WTC11 (cell line): ENCODE results near the gene WNT5B. TPM values are rescaled to one million over a fixed set of nuclear protein-coding genes. Genes with fewer than 3 reads are reported as not detected.

ENCODE experiments used
- GABPB1 ChIP-seq: sonication (generic); formaldehyde crosslinking; IDR thresholded peaks from 2 replicates; pipeline ENCODE4 v1.8.1; 2023; ENCODE audit warnings: mild to moderate bottlenecking, missing genetic modification reagents
- GRHL2 ChIP-seq: fragments of 250-450 bp; sonication (Bioruptor Pico); IDR thresholded peaks from 2 replicates; pipeline ENCODE4 v1.8.0; 2022; ENCODE audit warnings: mild to moderate bottlenecking, moderate library complexity; ENCODE audit not compliant: insufficient replicate concordance, severe bottlenecking
- IRF2 ChIP-seq: sonication (generic); formaldehyde crosslinking; IDR thresholded peaks from 2 replicates; pipeline ENCODE4 v1.8.0; 2022; ENCODE audit warnings: low read depth, missing genetic modification reagents, borderline replicate concordance
- NFATC4 ChIP-seq: fragments of 250-450 bp; sonication (Bioruptor Pico); IDR thresholded peaks from 2 replicates; pipeline ENCODE4 v1.9.0; 2021; ENCODE audit warnings: mild to moderate bottlenecking
- RELA ChIP-seq: sonication (generic); formaldehyde crosslinking; IDR thresholded peaks from 2 replicates; pipeline ENCODE4 v1.8.1; 2022; ENCODE audit warnings: missing genetic modification reagents, mild to moderate bottlenecking, borderline replicate concordance
- ZBTB21 ChIP-seq: sonication (generic); formaldehyde crosslinking; IDR thresholded peaks from 2 replicates; pipeline ENCODE4 v1.8.1; 2023; ENCODE audit warnings: mild to moderate bottlenecking, missing genetic modification reagents, borderline replicate concordance
- ZNF219 ChIP-seq: sonication (generic); formaldehyde crosslinking; IDR thresholded peaks from 2 replicates; pipeline ENCODE4 v1.8.0; 2023; ENCODE audit warnings: missing genetic modification reagents, mild to moderate bottlenecking, borderline replicate concordance
- ZNF232 ChIP-seq: sonication (generic); formaldehyde crosslinking; IDR thresholded peaks from 2 replicates; pipeline ENCODE4 v1.8.0; 2022; ENCODE audit warnings: mild to moderate bottlenecking, missing genetic modification reagents
- ZNF317 ChIP-seq: sonication (generic); formaldehyde crosslinking; IDR thresholded peaks from 2 replicates; pipeline ENCODE4 v1.8.1; 2023; ENCODE audit warnings: low read depth, mild to moderate bottlenecking, moderate library complexity, missing genetic modification reagents, borderline replicate concordance
- ZNF416 ChIP-seq: fragments of 250-450 bp; sonication (Bioruptor Pico); IDR thresholded peaks from 2 replicates; pipeline ENCODE4 v1.9.0; 2021; ENCODE audit warnings: mild to moderate bottlenecking, inconsistent platforms
- total RNA-seq: library from RNA; stranded (reverse); gene quantifications from 3 replicates; pipeline ENCODE4 v1.2.3, GENCODE V29; 2021
- TF ChIP-seq, protein P1 (sequence below): sonication (generic); formaldehyde crosslinking; IDR thresholded peaks from 2 replicates; pipeline ENCODE4 v1.8.1; 2022; ENCODE audit warnings: mild to moderate bottlenecking, moderate library complexity, missing genetic modification reagents
- TF ChIP-seq, protein P2 (sequence below): fragments of 200-600 bp; IDR thresholded peaks from 2 replicates; pipeline ENCODE4 v1.8.0; 2022; ENCODE audit warnings: antibody characterized with exemption
- TF ChIP-seq, protein P3 (sequence below): sonication (generic); formaldehyde crosslinking; IDR thresholded peaks from 2 replicates; pipeline ENCODE4 v1.8.1; 2023; ENCODE audit warnings: mild to moderate bottlenecking, missing genetic modification reagents, borderline replicate concordance
- TF ChIP-seq, protein P4 (sequence below): sonication (generic); formaldehyde crosslinking; IDR thresholded peaks from 2 replicates; pipeline ENCODE4 v1.8.1; 2022; ENCODE audit warnings: missing genetic modification reagents, borderline replicate concordance
- TF ChIP-seq, protein P5 (sequence below): sonication (generic); formaldehyde crosslinking; IDR thresholded peaks from 2 replicates; pipeline ENCODE4 v1.8.1; 2023; ENCODE audit warnings: mild to moderate bottlenecking, moderate library complexity, missing genetic modification reagents
- TF ChIP-seq, protein P6 (sequence below): sonication (generic); formaldehyde crosslinking; IDR thresholded peaks from 2 replicates; pipeline ENCODE4 v1.8.0; 2023; ENCODE audit warnings: missing genetic modification reagents, mild to moderate bottlenecking, borderline replicate concordance
- TF ChIP-seq, protein P7 (sequence below): fragments of 250-450 bp; sonication (Bioruptor Pico); IDR thresholded peaks from 2 replicates; pipeline ENCODE4 v1.9.0; 2021; ENCODE audit warnings: moderate library complexity, mild to moderate bottlenecking, inconsistent platforms, borderline replicate concordance
- TF ChIP-seq, protein P8 (sequence below): sonication (generic); formaldehyde crosslinking; IDR thresholded peaks from 2 replicates; pipeline ENCODE4 v1.8.0; 2023; ENCODE audit warnings: missing genetic modification reagents

Gene WNT5B
- total RNA-seq, 1 experiment from 2014 or later, result 4.5 TPM

DNA sequence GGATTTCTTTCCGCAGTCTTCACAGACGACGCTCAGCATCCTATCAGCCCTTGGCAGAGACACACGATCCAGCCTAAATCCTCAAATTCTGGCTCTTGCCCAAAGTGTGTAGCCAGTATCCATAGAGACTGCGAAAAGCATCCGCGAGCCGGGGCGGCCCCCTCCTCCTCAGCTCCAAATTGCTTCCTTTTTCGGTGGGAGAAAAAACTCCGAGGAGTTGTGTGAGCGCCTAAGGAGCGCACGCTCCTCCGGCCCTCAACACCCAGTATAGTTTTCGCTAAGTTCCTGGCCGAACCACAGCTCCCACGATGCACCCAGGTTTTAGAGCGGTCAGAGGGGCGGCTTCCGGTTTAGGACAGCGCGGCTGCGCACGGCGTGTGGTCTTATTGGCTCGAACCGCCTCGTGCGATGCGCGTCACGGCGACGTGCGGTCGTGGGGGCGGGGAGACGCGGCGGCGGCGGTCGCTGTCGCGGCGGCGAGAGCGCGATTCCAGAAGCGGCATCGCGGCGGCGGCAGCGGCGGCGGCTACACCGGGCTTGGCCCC, 61.6 kb downstream of the WNT5B start, which contains the start of gene ADIPOR2 (continued):
- TF ChIP-seq, protein P1, sequence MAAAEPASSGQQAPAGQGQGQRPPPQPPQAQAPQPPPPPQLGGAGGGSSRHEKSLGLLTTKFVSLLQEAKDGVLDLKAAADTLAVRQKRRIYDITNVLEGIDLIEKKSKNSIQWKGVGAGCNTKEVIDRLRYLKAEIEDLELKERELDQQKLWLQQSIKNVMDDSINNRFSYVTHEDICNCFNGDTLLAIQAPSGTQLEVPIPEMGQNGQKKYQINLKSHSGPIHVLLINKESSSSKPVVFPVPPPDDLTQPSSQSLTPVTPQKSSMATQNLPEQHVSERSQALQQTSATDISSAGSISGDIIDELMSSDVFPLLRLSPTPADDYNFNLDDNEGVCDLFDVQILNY (CRISPR knock-in tag), result peak; percentile 48; the same call in 1 of the 2 replicates
- TF ChIP-seq, protein P2, sequence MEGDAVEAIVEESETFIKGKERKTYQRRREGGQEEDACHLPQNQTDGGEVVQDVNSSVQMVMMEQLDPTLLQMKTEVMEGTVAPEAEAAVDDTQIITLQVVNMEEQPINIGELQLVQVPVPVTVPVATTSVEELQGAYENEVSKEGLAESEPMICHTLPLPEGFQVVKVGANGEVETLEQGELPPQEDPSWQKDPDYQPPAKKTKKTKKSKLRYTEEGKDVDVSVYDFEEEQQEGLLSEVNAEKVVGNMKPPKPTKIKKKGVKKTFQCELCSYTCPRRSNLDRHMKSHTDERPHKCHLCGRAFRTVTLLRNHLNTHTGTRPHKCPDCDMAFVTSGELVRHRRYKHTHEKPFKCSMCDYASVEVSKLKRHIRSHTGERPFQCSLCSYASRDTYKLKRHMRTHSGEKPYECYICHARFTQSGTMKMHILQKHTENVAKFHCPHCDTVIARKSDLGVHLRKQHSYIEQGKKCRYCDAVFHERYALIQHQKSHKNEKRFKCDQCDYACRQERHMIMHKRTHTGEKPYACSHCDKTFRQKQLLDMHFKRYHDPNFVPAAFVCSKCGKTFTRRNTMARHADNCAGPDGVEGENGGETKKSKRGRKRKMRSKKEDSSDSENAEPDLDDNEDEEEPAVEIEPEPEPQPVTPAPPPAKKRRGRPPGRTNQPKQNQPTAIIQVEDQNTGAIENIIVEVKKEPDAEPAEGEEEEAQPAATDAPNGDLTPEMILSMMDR, result no peak
- TF ChIP-seq, protein P3, sequence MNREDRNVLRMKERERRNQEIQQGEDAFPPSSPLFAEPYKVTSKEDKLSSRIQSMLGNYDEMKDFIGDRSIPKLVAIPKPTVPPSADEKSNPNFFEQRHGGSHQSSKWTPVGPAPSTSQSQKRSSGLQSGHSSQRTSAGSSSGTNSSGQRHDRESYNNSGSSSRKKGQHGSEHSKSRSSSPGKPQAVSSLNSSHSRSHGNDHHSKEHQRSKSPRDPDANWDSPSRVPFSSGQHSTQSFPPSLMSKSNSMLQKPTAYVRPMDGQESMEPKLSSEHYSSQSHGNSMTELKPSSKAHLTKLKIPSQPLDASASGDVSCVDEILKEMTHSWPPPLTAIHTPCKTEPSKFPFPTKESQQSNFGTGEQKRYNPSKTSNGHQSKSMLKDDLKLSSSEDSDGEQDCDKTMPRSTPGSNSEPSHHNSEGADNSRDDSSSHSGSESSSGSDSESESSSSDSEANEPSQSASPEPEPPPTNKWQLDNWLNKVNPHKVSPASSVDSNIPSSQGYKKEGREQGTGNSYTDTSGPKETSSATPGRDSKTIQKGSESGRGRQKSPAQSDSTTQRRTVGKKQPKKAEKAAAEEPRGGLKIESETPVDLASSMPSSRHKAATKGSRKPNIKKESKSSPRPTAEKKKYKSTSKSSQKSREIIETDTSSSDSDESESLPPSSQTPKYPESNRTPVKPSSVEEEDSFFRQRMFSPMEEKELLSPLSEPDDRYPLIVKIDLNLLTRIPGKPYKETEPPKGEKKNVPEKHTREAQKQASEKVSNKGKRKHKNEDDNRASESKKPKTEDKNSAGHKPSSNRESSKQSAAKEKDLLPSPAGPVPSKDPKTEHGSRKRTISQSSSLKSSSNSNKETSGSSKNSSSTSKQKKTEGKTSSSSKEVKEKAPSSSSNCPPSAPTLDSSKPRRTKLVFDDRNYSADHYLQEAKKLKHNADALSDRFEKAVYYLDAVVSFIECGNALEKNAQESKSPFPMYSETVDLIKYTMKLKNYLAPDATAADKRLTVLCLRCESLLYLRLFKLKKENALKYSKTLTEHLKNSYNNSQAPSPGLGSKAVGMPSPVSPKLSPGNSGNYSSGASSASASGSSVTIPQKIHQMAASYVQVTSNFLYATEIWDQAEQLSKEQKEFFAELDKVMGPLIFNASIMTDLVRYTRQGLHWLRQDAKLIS, result no peak
- no peak for TF ChIP-seq ZBTB21
- TF ChIP-seq ZNF219 (CRISPR knock-in tag), result no peak
- TF ChIP-seq GABPB1 (CRISPR knock-in tag), result peak; percentile 69
- no peak for TF ChIP-seq GRHL2 (CRISPR knock-in tag)
- TF ChIP-seq, protein P4, sequence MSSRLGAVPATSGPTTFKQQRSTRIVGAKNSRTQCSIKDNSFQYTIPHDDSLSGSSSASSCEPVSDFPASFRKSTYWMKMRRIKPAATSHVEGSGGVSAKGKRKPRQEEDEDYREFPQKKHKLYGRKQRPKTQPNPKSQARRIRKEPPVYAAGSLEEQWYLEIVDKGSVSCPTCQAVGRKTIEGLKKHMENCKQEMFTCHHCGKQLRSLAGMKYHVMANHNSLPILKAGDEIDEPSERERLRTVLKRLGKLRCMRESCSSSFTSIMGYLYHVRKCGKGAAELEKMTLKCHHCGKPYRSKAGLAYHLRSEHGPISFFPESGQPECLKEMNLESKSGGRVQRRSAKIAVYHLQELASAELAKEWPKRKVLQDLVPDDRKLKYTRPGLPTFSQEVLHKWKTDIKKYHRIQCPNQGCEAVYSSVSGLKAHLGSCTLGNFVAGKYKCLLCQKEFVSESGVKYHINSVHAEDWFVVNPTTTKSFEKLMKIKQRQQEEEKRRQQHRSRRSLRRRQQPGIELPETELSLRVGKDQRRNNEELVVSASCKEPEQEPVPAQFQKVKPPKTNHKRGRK (CRISPR knock-in tag), result no peak
- TF ChIP-seq, protein P5, sequence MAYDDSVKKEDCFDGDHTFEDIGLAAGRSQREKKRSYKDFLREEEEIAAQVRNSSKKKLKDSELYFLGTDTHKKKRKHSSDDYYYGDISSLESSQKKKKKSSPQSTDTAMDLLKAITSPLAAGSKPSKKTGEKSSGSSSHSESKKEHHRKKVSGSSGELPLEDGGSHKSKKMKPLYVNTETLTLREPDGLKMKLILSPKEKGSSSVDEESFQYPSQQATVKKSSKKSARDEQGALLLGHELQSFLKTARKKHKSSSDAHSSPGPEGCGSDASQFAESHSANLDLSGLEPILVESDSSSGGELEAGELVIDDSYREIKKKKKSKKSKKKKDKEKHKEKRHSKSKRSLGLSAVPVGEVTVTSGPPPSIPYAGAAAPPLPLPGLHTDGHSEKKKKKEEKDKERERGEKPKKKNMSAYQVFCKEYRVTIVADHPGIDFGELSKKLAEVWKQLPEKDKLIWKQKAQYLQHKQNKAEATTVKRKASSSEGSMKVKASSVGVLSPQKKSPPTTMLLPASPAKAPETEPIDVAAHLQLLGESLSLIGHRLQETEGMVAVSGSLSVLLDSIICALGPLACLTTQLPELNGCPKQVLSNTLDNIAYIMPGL, result no peak
- no peak for TF ChIP-seq RELA
- TF ChIP-seq ZNF317 (CRISPR knock-in tag), result no peak
- TF ChIP-seq, protein P6, sequence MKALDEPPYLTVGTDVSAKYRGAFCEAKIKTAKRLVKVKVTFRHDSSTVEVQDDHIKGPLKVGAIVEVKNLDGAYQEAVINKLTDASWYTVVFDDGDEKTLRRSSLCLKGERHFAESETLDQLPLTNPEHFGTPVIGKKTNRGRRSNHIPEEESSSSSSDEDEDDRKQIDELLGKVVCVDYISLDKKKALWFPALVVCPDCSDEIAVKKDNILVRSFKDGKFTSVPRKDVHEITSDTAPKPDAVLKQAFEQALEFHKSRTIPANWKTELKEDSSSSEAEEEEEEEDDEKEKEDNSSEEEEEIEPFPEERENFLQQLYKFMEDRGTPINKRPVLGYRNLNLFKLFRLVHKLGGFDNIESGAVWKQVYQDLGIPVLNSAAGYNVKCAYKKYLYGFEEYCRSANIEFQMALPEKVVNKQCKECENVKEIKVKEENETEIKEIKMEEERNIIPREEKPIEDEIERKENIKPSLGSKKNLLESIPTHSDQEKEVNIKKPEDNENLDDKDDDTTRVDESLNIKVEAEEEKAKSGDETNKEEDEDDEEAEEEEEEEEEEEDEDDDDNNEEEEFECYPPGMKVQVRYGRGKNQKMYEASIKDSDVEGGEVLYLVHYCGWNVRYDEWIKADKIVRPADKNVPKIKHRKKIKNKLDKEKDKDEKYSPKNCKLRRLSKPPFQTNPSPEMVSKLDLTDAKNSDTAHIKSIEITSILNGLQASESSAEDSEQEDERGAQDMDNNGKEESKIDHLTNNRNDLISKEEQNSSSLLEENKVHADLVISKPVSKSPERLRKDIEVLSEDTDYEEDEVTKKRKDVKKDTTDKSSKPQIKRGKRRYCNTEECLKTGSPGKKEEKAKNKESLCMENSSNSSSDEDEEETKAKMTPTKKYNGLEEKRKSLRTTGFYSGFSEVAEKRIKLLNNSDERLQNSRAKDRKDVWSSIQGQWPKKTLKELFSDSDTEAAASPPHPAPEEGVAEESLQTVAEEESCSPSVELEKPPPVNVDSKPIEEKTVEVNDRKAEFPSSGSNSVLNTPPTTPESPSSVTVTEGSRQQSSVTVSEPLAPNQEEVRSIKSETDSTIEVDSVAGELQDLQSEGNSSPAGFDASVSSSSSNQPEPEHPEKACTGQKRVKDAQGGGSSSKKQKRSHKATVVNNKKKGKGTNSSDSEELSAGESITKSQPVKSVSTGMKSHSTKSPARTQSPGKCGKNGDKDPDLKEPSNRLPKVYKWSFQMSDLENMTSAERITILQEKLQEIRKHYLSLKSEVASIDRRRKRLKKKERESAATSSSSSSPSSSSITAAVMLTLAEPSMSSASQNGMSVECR (CRISPR knock-in tag), result no peak; the same call in 1 of the 2 replicates
- TF ChIP-seq ZNF232 (CRISPR knock-in tag), result no peak; the same call in 1 of the 2 replicates
- TF ChIP-seq ZNF416 (CRISPR knock-in tag), result no peak
- TF ChIP-seq NFATC4 (CRISPR knock-in tag), result no peak
- TF ChIP-seq, protein P7, sequence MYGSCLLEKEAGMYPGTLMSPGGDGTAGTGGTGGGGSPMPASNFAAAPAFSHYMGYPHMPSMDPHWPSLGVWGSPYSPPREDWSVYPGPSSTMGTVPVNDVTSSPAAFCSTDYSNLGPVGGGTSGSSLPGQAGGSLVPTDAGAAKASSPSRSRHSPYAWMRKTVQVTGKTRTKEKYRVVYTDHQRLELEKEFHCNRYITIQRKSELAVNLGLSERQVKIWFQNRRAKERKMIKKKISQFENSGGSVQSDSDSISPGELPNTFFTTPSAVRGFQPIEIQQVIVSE, result no peak
- TF ChIP-seq, protein P8, sequence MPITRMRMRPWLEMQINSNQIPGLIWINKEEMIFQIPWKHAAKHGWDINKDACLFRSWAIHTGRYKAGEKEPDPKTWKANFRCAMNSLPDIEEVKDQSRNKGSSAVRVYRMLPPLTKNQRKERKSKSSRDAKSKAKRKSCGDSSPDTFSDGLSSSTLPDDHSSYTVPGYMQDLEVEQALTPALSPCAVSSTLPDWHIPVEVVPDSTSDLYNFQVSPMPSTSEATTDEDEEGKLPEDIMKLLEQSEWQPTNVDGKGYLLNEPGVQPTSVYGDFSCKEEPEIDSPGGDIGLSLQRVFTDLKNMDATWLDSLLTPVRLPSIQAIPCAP (CRISPR knock-in tag), result no peak
- no peak for TF ChIP-seq IRF2 (CRISPR knock-in tag)
